Stimulated activated memory B cell treated with anti-CD40 and anti-IgM and Interleukin-4, amounts not matched to agents 10 μg/mL and 1 μg/mL and 100 μg/mL, for 72 hours (primary cell): Measurements from ENCODE around the gene CLDN22.

Source experiments
- ATAC-seq: fragments of 150-1000 bp; cut with Tn5 transposase; 2 replicates; pipeline ENCODE4 v1.10.0; 2021
- H3K27ac Mint-ChIP-seq: one replicate; pipeline ENCODE4 v1.8.0; 2022; ENCODE audit warnings: mild to moderate bottlenecking, mixed read lengths
- H3K27me3 Mint-ChIP-seq: one replicate; pipeline ENCODE4 v1.8.0; 2022; ENCODE audit warnings: mixed read lengths
- H3K36me3 Mint-ChIP-seq: one replicate; pipeline ENCODE4 v1.8.0; 2022; ENCODE audit warnings: mixed read lengths
- H3K4me1 Mint-ChIP-seq: one replicate; pipeline ENCODE4 v1.8.0; 2022; ENCODE audit warnings: mixed read lengths
- H3K4me3 Mint-ChIP-seq: one replicate; pipeline ENCODE4 v1.8.0; 2022; ENCODE audit warnings: mild to moderate bottlenecking, moderate library complexity, mixed read lengths
- H3K9me3 Mint-ChIP-seq: one replicate; pipeline ENCODE4 v1.8.0; 2022; ENCODE audit warnings: mixed read lengths

The CLDN22 gene

DNA sequence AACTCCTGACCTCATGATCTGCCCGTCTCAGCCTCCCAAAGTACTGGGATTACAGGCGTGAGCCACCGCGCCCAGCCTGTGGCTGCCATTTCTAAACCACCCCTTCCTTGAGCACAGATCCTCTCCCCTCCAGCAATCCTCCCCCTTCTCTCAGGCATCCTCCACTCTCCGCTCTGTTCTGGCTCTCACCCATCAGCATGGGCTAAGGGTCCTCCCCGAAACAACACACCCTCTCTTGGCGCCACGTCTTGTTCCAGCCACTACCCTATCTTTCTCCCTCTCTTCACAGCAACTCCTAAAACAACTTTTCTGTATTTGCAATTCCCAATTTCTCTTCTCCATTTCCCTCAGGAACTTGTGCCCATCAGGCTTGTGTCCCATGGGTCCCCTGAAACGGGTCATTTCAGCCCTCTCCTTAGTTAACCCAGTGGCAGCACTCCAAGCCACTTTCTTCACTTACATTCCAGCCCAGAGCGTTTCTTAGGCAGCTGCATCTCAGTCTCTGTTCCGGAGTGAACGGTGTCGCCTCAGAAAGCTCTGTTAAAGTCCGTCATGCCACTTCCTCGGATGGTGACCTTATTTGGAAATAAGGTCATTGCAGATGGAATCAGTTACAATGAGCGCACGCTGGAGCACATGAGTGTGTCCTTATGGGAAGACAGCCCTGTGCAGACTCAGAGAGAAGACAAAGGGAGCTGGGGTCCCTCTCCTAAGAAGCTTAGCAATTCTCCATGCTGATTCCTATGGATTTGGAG, 30.4 kb upstream of the CLDN22 start:
- Mint-ChIP-seq H3K27ac (no peak overlapping the region), H3K36me3 (no peaks in the 10 kb centered on the region), H3K4me1 (no peaks in the 10 kb centered on the region), H3K9me3 (peaks cover 4% of the 10 kb centered on the region), H3K27me3 (peaks cover 26% of the 10 kb centered on the region), H3K4me3 (no peak overlapping the region)
- ATAC-seq, result no peak

DNA sequence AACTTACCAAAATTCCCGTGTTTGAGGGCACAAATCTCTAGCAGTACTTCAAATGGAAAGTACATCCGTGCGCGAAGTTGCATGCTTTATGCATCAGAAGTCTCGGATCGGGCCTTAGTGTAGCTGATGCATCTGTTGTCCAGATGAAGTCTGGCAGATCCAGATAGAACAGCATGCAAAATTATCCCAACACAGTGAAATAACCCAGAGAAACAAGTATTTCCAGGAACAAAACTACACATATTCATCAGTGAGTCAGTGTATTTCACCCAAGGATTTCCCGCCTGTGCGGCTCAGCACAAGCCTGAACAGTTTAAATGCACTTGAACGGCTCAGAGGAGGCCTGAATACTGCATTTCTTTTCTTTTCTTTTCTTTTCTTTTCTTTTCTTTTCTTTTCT, 29.6 kb upstream of the CLDN22 start:
- H3K36me3 Mint-ChIP-seq, result no peaks in the 10 kb centered on the region
- H3K4me3 Mint-ChIP-seq, result no peak overlapping the region
- H3K9me3 Mint-ChIP-seq, result peaks cover 4% of the 10 kb centered on the region
- H3K4me1 Mint-ChIP-seq, result no peaks in the 10 kb centered on the region
- H3K27ac Mint-ChIP-seq, result no peak overlapping the region
- ATAC-seq, result no peak
- H3K27me3 Mint-ChIP-seq, result peaks cover 34% of the 10 kb centered on the region

DNA sequence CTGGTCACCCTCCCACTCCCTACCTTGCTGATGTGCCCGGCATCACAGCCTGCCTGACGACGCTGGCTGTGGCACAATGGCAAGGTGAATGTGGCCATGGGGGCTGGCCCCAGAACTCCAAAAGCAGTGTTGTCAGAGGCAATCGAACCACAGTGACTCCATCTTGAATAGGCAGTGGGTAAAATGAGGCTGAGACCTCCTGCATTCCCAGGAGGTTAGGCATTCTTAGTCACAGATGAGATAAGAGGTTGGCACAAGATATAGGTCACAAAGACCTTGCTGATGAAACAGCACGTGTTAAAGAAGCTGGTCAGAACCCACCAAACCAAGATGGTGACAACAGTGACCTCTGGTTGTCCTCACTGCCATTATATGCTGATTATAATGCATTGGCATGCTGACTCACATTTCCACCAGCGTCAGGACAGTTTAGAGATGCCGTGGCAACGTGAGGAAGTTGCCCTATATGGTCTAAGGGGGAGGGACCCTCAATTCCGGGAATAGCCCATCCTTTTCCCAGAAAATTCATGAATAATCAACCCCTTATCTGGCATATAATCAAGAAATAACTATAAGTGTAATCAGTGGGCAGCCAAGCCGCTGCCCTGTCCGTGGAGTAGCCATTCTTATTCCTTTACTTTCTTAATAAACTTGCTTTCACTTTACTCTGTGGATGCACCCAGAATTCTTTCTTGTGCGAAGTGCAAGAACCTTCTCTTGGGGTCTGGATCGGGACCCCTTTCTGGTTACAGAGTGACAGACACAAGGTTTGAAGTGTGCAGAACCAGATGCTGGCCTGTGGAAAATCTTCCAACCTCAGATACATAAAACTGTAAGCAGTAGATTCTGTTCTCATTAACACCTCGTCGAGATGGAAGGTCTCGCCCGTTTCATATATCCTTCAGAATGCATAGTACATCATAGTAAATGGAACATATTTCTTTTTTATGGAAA, 28.9 kb upstream of the CLDN22 start:
- H3K36me3 Mint-ChIP-seq, result no peaks in the 10 kb centered on the region
- no peak for ATAC-seq
- no peak overlapping the region for H3K27ac Mint-ChIP-seq
- H3K27me3 Mint-ChIP-seq, result peaks cover 41% of the 10 kb centered on the region
- peaks cover 4% of the 10 kb centered on the region for H3K9me3 Mint-ChIP-seq
- H3K4me1 Mint-ChIP-seq, result no peaks in the 10 kb centered on the region
- no peak overlapping the region for H3K4me3 Mint-ChIP-seq

DNA sequence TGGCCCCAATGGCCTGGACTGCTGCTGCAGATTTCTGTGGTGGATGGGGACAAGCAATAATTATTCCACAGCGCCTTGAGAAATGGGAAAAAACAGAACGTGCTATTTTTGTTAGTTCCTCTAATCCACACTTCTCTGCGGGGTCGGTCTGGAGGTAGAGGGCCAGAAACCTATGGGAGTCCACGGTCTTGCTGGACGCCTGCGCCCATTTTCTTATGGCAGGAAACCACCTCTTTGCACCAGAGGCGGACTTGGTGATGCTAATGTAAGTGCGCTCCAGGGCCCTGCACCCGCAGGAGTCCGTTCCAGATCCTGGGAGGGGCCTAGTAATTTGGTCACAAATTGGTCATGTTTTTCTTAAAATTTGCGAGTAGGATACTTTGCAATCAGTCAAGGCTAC, 28.1 kb upstream of the CLDN22 start:
- peaks cover 49% of the 10 kb centered on the region for H3K27me3 Mint-ChIP-seq

DNA sequence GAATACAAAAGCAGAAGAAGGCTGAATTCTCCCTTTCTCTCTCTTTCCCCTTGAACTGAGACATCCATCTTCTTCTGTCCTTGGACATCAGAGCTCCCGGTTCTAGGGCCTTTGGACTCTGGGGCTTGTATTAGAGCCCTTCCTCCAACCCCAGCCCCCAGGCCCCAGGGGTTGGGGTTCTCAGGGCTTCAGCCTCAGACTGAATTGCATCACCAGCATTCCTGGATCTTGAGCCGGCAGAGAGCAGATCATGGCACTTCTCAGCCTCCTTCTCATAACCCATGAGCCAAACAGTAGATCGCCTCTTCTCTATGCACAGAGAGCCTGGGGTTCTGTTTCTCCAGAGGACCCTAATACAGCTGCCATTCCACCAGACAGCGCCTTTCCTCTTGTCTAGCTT, 27.5 kb upstream of the CLDN22 start:
- ATAC-seq, result no peak
- H3K4me1 Mint-ChIP-seq, result peaks cover 5% of the 10 kb centered on the region
- H3K9me3 Mint-ChIP-seq, result peaks cover 4% of the 10 kb centered on the region
- H3K4me3 Mint-ChIP-seq, result no peak overlapping the region
- H3K36me3 Mint-ChIP-seq, result no peaks in the 10 kb centered on the region
- H3K27ac Mint-ChIP-seq, result no peak overlapping the region
- peaks cover 54% of the 10 kb centered on the region for H3K27me3 Mint-ChIP-seq

More for the DNA sequence above, 28.1 kb upstream of the CLDN22 start:
- no peaks in the 10 kb centered on the region for H3K36me3 Mint-ChIP-seq
- H3K4me1 Mint-ChIP-seq, result peaks cover 2% of the 10 kb centered on the region
- H3K4me3 Mint-ChIP-seq, result no peak overlapping the region
- ATAC-seq, result no peak
- peaks cover 4% of the 10 kb centered on the region for H3K9me3 Mint-ChIP-seq
- H3K27ac Mint-ChIP-seq, result no peak overlapping the region

DNA sequence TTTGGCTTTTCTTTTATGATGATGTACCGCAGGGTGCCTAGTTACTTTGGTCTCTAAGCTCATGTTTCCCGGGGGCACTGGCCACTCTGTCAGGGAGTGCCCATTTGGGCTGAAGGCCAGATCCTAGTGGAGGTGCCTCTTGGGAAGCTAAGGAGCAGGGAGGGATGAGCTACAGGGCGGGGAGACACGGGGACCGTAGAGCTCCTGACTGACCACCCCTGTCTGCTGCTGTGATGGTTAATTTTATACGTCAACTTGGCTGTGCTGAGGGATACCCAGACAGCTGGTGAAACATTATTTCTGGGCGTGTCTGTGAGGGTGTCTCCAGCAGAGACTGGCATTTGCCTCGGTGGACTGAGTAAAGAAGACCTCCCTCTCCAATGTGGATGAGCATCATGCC, 27.1 kb upstream of the CLDN22 start:
- Mint-ChIP-seq H3K4me3 (no peak overlapping the region), H3K27me3 (peaks cover 54% of the 10 kb centered on the region), H3K27ac (no peak overlapping the region), H3K4me1 (peaks cover 5% of the 10 kb centered on the region), H3K36me3 (no peaks in the 10 kb centered on the region), H3K9me3 (peaks cover 4% of the 10 kb centered on the region)
- ATAC-seq, result no peak

DNA sequence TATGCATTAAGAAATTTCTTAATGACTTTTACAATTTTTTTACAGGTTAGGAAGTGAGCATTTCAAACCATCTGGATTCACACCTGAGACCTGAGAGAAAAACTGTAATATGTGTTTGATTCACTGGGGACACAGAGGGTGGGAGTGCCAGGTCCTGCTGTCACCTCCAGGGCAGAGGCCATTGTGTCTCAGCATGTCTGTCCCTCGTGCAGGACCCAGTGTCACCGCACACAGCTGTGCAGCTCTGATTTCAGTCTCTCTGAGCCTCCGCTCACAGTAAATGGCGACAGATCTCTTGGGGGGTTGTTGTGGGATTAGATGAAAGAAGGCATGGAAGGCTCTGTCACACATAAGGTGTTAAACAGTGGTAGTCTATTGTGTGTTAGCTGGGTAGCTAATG, 25.2 kb upstream of the CLDN22 start:
- Mint-ChIP-seq H3K4me3 (no peak overlapping the region), H3K9me3 (peaks cover under 1% of the 10 kb centered on the region), H3K27ac (no peak overlapping the region), H3K27me3 (peaks cover 36% of the 10 kb centered on the region), H3K4me1 (peaks cover 5% of the 10 kb centered on the region), H3K36me3 (no peaks in the 10 kb centered on the region)
- no peak for ATAC-seq

DNA sequence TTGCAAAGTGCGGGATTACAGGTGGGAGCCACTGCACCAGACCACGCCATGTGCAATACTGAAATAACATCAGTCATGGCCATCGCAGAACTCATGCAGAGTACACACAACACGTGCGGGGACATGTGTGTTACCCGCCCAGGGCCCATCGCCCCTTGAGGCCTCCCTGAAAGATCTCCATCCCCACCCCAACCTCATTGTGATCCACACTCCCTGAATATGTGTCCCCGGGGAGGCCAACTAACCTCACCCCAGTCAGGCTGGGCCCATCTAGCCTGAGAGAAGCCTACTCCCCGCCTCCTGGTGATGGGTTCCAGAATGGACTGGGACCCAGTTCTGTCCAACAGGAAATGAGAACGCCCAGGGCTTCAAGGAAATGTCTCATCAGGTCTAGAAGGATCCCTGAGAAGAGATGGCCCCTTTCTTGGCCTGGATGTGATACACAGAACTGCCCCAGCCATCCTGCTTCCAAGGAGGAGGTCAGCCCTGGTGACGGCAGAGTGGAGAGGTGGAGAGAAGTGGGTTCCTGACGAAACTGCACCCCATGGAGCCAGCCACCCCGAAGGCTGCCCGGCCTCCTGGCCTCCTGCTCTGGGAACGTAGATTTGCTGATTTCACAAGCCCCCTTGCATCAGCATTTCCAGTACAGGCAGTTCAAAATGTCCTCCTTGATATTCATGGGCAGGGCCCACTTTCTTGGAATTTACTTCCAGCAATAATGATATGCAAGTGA, 24.6 kb upstream of the CLDN22 start:
- Mint-ChIP-seq H3K36me3 (no peaks in the 10 kb centered on the region), H3K9me3 (no peaks in the 10 kb centered on the region), H3K27me3 (peaks cover 32% of the 10 kb centered on the region), H3K4me1 (peaks cover 5% of the 10 kb centered on the region), H3K4me3 (no peak overlapping the region), H3K27ac (no peak overlapping the region)
- no peak for ATAC-seq

DNA sequence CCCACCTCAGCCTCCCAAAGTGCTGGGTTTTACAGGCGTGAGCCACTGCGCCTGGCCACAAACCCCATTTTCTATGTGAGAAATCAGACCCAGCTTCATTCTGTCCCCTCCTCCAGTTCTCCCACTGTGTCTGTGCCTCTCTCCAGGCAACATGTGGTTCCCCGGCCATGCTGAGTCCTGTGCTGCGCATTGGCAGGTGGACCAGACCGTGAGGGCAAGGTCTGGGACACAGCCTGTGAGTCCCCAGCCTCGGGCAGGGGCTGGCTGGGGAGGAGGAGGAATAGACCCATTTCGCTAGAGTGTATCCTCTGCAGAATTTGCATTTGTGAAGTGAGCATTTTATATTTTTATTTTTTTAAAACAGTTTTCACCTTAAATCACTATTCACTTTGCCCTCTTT, 23.7 kb upstream of the CLDN22 start:
- Mint-ChIP-seq H3K36me3 (no peaks in the 10 kb centered on the region), H3K4me1 (peaks cover 5% of the 10 kb centered on the region), H3K9me3 (no peaks in the 10 kb centered on the region), H3K4me3 (no peak overlapping the region), H3K27me3 (peaks cover 32% of the 10 kb centered on the region), H3K27ac (no peak overlapping the region)
- ATAC-seq, result no peak

DNA sequence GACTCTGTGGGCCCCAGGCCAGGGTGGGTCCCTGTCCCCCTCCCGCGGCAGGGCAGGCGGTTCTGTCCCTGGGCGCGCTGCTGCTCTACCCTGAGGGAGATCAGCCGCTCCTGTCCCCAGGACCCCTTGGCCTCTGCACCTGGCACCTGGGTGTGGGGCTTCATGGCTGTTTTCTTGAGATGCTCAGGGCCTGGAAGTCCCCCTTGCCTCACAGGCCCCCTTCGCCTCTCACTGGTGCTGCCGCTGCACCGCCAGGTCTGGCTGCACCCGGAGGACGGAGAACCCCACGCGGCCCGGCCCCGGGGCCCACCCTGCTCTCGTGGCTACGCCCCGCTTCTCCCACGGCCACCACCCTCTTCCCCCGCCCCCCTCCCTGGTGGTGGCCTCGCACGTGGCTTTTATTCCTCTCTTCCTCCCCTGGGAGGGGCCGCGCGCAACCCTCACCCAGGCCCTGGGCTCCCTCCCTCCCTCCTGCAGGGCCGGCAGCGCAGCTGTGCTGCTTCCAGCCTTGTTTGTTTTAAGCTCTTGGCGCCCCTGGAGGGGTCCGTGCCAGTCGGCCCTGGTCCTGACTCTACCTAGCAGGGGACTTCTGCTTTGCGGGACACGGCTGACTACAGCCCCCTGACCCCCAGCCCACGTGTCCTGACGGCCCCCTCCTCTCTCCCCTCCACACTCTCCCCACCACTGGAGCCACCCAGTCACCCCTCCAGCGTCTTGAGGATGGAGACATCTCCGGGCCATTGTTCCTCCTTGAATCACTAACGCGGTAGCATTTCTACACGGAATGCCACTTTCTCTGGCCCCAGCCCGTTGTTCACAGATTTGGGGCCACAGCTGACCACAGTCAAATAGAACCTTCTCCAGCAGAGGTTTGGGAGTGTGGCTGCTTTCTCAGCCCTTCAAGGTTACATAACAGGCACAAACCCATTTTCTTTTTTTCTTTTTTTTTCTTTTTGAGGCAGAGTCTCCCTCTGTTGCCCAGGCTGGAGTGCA, 22.8 kb upstream of the CLDN22 start:
- Mint-ChIP-seq H3K27me3 (peaks cover 32% of the 10 kb centered on the region), H3K9me3 (no peaks in the 10 kb centered on the region), H3K27ac (no peak overlapping the region), H3K36me3 (no peaks in the 10 kb centered on the region), H3K4me3 (no peak overlapping the region), H3K4me1 (peaks cover 5% of the 10 kb centered on the region)
- ATAC-seq, result peak; percentile 20

DNA sequence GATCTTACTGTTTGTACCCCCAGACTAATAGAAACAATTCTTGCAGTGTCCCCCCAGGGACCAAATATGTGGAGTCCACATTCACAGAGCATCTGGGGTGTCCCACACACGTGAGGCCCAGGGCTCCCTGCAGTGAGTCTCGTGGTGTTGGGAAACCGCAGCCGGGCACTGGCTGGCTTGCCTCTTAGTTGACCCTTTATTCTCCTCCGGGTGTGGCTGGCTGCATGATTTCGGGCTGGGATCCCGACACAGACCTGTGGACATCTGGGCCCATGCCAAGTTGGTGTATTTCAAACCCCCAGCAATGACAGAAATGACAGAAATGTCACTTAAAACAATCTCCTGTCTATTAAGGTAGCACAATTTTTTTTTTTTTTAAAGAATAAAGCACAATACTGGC, 17.8 kb upstream of the CLDN22 start:
- Mint-ChIP-seq H3K27me3 (peaks cover 21% of the 10 kb centered on the region), H3K4me1 (no peaks in the 10 kb centered on the region), H3K36me3 (no peaks in the 10 kb centered on the region), H3K27ac (no peak overlapping the region), H3K9me3 (no peaks in the 10 kb centered on the region), H3K4me3 (no peak overlapping the region)
- no peak for ATAC-seq

DNA sequence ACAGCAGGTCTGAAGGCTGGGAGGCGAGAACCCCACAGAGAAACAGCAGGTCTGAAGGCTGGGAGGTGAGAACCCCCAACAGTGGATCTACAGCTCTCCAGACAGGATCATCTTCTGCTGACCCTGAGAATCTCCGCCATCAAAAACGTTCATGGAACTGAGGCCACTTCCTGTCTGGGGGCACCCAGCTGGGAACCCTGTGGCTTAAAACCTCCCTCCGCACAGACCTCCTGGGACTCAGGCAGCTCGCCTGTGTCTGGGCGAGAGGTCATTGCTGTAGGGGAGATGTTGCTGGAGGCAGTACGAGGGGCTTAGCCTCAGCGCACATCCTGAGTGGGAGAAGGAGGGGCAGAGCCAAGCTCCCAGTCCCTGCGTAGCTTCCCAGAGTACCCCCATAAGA, 17.3 kb upstream of the CLDN22 start:
- Mint-ChIP-seq H3K4me3 (no peak overlapping the region), H3K27me3 (peaks cover 24% of the 10 kb centered on the region), H3K27ac (no peak overlapping the region), H3K4me1 (no peaks in the 10 kb centered on the region), H3K9me3 (no peaks in the 10 kb centered on the region), H3K36me3 (no peaks in the 10 kb centered on the region)
- ATAC-seq, result no peak

DNA sequence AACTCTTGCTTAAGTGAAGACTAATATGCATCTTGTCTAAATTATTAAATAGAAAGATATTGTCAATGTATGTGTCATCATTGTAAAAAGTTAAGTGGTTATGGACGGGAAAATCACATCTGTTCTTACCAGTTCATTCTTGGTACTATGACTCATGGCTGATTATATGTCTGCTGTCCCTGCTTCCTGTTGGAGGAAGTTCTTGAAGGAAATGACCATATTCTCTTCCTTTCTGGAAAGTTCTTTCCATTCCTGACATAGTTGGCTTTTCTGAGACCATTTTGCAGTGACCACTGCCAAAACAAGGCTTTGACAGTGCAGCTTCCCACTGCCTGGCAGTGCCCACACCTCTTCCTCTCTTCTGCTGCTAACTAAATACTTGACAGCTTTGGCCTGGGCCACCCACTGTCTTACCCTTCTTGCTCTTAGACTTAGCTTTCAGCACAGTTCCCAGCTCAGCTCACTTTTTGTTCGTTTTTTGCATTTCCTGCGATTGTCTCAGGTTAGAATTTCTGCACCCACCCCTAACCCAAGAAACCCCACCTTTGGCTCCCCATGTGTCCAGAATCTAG, 15.4 kb upstream of the CLDN22 start:
- H3K27ac Mint-ChIP-seq, result no peak overlapping the region
- H3K27me3 Mint-ChIP-seq, result peaks cover 34% of the 10 kb centered on the region

DNA sequence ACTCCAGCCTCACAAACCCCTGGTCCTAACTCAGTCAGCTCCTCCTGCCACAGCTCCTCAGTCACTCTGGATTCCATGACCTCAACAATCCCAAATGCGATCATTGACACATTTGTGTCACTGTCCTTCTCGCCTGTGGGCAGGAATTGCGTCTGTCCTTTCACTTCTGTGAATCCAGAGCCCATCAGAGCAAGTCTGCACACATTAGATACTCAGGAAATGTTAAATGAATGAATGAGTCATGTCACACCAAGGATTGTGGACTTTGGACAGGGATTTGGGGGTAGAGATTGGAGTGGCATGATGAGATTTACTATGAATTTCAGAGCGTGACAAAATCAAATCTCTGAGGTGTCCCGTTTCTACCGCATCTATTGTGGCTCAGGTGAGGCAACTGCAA, 13.9 kb upstream of the CLDN22 start:
- Mint-ChIP-seq H3K9me3 (peaks cover 3% of the 10 kb centered on the region), H3K36me3 (no peaks in the 10 kb centered on the region), H3K4me3 (no peak overlapping the region), H3K4me1 (no peaks in the 10 kb centered on the region), H3K27me3 (peaks cover 34% of the 10 kb centered on the region), H3K27ac (no peak overlapping the region)
- no peak for ATAC-seq

More for the DNA sequence above, 15.4 kb upstream of the CLDN22 start:
- H3K36me3 Mint-ChIP-seq, result no peaks in the 10 kb centered on the region
- H3K9me3 Mint-ChIP-seq, result no peaks in the 10 kb centered on the region
- H3K4me1 Mint-ChIP-seq, result no peaks in the 10 kb centered on the region
- no peak overlapping the region for H3K4me3 Mint-ChIP-seq
- no peak for ATAC-seq
